NCI-H526 treated with DMSO at 0.1 percent for 48 hours (cell line): Measurements from ENCODE around the gene NAE1.

Source experiments
- DNase-seq: peaks from one replicate; lab custom pipeline; 2025; lab: John Stamatoyannopoulos, UW

NAE1 gene

DNA sequence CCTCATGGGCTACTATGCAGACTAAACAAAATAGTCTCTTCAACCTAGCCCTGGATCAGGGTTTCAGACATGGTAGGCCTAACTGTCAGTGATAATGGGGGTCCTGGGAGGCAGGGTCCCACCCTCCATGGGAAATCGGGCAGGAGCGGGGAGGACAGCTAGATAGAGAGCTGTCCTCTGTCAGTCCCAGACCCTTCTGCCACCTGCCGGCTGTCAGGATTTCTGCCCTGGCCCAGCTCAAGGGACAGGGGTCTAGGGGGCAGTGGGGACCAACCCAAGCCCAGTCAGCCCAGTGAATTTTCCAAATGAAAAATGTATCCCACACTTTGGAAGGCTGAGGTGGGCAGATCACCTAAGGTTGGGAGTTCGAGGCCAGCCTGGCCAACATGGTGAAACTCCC is 18.8 kb upstream of the NAE1 start:
- no peak for DNase-seq

DNA sequence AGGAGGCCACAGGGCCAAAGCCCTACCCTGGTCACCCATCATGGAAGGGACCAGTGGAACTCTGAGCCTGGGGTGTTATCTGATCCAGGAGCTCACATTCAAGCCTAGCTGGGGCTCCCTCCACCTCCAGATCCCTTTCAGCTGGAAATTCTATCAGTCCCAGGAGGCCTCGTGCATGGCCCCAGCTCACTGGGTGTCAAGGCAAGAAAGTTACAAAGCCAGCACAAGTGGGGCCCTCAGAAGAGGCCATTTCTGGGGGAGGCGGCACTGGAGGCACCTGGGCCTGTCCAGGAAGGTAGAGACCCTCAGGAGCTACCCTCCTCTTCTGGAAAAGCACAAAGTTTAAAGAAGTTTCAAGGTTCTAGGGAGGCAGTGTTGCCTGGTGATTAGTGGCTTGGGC is 18.2 kb upstream of the NAE1 start:
- DNase-seq, result no peak

DNA sequence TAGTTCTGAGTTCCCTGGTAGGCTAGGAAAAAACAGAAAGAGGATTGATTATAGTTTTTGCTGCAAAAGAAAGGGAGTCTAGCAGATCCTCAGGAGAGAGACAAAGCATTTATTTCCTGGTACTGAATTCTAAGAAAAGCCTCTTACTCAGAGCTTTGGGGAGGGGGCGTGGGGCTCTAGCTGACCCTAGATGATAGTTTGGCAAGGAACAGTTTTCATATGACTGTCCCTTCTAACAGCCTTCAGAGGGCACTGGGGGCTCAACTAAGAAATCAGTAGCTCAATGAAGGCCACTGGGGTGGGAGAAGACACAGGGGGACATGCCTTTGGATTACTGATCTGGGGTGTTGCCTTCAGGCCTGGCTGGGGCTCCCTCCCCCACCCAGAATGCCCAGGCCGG is 17.4 kb upstream of the NAE1 start:
- no peak for DNase-seq

GRCh38 chr16:66847533-66848067 is 16.8 kb upstream of the NAE1 start:
- DNase-seq, result no peak

GRCh38 chr16:66846831-66847230 is 16.1 kb upstream of the NAE1 start:
- DNase-seq, result no peak

- no peak for DNase-seq
Measured at GRCh38 chr16:66846266-66846665, 15.5 kb upstream of the NAE1 start.

GRCh38 chr16:66845791-66846221 is 15.0 kb upstream of the NAE1 start:
- peak; percentile 54 for DNase-seq

GRCh38 chr16:66845080-66845410 is 14.3 kb upstream of the NAE1 start:
- DNase-seq, result no peak

GRCh38 chr16:66844342-66845079 is 13.7 kb upstream of the NAE1 start, which contains the start of gene CA7:
CA7 (plus strand) TSS chr16:66844414; CDS start chr16:66844488, 74 bp downstream.
- no peak for DNase-seq

DNA sequence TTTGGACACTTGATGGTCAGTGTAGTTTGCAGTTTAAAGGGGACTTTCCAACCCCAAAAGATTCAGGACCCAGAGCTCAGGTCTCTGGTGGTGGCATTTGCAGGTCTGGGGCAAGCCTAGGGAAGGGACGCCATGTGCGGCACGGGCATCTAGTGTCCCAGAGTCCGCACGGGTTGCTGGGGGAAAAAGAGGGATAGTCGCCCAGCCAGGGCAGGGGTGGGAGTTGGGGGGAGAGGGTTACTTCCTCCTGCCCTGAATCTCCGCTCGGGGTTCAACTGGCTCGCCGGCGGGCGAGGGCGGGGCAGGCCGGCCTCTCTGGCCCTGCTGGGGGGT is 13.2 kb upstream of the NAE1 start:
- DNase-seq, result no peak

- DNase-seq, result no peak
Measured at GRCh38 chr16:66843191-66843590, 12.4 kb upstream of the NAE1 start.

DNA sequence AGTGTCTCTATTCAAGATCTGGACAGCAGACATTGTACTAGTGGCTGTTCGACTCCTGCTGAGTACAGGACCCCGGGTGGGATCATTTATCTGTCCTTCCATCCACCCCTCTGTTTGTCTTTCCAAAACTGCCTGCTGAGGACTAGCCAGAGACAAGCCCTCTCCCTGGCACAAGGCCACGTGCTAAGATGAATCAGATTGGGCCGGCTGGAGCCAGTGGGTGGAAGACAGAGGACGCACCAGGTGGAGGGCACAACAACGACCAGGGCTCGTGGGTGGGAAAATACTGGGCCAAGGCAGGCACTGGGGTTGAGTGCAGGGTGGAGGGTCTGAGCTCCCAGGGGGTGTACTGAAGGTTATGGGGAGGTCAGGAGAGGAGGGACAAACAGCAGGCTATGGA is 12.0 kb upstream of the NAE1 start:
- no peak for DNase-seq

DNA sequence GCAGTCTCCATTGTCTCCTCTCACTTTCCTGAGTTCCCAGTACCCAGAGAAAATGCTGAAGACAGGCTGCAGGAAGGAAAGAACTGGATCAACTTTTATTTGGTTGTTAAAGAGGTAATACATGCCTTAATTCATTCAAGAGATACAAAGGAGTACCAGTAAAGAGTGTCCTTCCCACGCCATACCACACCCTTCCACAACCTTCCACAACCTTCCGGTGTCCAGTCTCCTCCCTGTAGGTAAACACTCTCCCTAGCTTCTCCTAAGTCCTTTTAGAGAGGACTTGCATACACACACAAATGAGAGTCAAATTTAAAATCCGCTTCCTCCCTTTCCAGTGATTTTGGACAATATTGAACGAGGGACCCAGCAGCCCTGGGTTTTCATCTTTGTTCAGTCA is 10.6 kb upstream of the NAE1 start:
- DNase-seq, result no peak

DNA sequence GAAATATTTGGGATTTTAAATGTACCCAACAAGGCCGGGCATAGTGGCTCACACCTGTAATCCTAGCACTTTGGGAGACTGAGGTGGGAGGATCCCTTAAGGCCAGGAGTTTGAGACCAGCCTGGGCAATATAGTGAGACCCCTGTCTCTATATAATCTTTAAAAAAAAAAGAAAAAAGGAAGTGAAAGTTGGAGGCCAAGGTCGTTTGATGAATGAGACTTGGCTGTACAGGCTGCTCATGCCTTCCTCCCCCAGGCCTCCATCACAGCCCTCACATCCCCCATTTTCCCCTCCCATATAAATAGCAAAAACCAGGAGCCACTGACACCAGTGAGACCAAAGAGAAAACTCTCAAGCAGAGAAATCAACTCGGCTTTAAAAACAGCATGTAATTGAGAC is 10.1 kb upstream of the NAE1 start:
- DNase-seq, result no peak

DNA sequence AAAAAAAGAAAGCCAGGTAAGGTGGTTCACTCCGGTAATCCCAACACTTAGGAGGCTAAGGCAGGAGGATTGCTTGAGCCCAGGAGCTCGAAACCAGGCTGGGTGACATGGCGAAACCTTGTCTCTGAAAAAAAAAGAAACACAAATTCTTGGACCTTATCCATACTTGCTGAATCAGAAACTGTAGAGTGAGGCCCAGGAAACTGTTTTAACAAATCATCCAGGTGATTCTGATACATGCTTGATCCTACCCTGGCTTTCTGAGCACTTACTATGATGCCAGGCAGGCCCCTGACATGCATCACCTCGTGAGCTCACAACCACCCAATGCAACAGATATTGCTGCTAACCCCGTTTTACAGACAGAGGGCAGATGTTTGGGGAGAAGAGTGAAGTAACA is 4.0 kb upstream of the NAE1 start:
- DNase-seq, result no peak

DNA sequence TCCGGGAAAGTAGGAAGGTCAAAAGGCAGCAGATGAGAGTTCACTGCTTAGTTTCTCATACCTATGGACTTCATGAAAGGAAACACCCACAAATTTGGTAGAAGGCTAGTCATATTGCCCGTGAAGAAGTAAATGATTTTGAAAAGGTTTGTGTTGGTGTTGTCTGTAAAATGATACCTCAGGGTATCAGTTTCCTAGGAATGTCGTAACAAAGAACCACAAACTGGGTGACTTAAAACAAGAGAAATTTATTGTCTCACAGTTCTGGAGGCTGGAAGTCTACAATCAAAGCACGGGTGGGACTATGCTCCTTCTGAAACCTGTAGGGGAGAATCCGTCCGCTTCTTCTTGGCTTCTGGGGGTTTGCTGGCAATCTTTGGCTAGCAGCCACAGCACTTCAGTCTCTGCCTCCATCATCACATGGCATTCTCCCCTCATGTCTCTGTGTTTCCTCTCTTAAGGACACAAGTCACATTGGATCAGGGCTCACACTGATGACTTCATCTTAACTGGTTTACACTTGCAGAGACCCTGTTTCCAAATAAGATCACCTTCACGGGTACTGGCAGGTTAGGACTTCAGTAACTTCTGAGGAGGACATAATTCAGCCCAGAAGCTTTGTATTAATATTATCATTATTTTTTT is 2.0 kb upstream of the NAE1 start:
- no peak for DNase-seq

GRCh38 chr16:66832190-66832589 is 1.4 kb upstream of the NAE1 start:
- DNase-seq, result no peak

DNA sequence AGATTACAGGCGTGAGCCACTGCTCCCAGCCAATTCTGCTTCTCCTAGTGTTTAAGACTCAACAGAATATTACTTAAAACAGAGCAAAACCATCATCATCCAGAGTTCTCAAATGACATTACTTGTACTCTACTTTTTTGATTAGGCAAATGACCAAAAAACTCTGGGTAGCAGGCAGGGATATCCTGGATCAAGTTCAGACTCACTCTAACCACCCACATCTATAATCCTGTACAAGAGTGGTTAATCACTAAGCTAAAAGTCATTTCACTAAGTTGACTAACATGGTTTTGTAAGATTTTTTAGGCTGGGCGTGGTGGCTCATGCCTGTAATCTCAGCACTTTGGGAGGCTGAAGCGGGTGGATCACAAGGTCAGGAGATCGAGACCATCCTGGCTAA is 6.8 kb downstream of the NAE1 start:
- DNase-seq, result no peak

- DNase-seq, result no peak
Measured at GRCh38 chr16:66814734-66815133, 16.0 kb downstream of the NAE1 start.

DNA sequence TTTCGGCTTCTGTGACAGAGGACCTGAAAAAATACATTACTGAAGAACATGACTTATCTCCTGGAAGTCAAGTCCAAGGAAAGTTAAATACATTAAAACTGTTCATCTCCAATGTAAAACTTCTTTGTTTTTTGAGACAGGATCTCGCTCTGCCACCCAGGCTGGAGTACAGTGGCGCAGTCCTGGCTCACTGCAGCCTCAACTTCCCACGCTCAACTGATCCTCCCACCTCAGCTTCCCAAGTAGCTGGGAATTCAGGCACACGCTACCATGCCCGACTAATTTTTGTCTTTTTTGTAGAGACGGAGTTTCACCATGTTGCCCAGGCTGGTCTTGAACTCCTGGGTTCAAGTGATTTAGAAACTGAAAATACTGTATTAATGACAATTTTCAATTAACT is 19.7 kb downstream of the NAE1 start:
- DNase-seq, result no peak

- DNase-seq, result no peak
Measured at GRCh38 chr16:66810391-66810790, 20.4 kb downstream of the NAE1 start.

- DNase-seq, result no peak
Measured at GRCh38 chr16:66809765-66810164, 21.0 kb downstream of the NAE1 start.

DNA sequence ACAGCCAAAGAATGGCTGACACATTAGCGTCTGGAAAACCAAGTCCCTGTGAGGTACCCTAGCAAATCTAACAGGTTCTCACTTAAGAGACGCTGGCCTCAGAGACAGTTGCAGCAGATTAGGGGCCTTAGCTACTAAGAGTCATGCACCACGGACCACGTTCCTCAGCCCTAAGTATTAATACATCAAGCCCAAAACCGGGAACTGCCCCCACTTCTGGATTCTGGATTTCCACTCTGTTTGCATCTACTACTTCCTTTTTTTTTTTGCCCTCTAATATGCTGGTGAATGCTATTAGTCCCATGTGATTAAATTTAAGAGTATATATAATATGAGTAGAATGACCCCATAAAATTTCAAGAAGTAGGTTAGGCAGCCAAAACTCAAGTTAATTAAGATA is 28.6 kb downstream of the NAE1 start:
- DNase-seq, result no peak
